Renal cortical epithelial cell (primary cell): ENCODE data around the gene A4GNT. TPM values are rescaled to one million over a fixed set of nuclear protein-coding genes. Genes with fewer than 3 reads are reported as not detected.
"Not testable (repeated sequence)": the region's sequence is repeated elsewhere in the genome, so short reads cannot be mapped to it uniquely, and the experiment has no call there.

Source experiments
- DNase-seq: peaks from one replicate; pipeline ENCODE4 v3.0.0-alpha.2; 2011; ENCODE audit warnings: low read depth
- total RNA-seq: library from RNA; depleted of rRNA; stranded (reverse); fragments of >200 nt; gene quantifications from 2 replicates; pipeline ENCODE4 v1.2.3, GENCODE V29; 2014

A4GNT gene
- total RNA-seq, 1 donor from 2014 or later, result not detected

- peak; percentile 70 for DNase-seq
Measured at GRCh38 chr3:138118612-138119422, 13.4 kb downstream of the A4GNT start.

DNA sequence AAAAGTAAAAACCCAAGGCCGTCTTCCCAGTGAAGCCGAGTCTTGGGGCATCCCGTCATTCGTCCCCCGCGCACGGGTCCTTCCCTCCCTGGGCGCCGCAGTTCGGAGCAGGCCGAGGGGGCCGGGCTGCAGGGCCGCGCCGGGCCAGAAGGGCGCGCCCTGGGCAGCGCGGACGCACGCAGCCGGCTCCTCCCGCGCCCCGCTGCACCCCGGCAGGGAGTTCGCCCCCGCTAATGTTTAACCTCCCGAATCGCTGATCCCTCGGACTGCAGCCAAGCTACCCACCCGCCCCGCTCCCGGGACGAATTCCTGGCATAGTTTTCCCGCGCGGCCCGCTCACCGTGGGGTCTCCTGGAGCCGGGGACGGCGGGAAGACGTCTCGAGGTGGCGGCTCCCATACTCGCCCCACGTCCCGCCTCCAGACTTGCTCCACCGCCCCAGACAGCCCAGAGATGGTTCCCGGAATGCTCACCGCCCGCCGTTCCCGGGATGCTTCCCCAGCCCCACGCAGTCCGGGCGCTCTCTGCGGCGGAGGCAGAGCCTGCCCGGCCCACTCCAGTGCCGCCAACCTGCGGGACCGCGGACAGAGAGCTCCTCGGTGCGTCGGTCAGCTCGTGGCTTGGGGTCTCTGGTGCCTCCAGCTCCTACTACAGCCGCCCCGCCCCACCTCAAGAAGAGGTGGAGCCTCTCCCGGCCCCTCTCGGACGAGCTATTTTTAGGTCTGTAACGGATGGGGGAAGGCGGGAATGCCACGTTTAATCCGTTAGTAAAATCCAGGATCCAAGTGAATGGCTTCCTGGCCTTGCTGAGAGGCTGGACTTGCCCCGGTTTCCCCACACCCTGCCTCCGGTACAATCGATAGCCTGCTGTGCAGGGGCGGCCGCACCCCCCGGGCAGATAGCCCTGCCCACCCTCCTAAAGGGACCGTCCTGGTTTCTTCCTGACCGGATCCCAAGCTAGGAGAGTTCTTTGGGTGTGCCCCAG lies 16.9 kb downstream of the A4GNT start, which contains the start of gene DZIP1L:
Gene DZIP1L, minus strand, starts transcription at position 621 of the 984 bp plus-strand sequence. CDS start 11,637 bp downstream, outside the sequence.
- DNase-seq, result peak; percentile 71

- DNase-seq, result peak; percentile 33
Measured at GRCh38 chr3:138114431-138114918, 17.7 kb downstream of the A4GNT start.

DNA sequence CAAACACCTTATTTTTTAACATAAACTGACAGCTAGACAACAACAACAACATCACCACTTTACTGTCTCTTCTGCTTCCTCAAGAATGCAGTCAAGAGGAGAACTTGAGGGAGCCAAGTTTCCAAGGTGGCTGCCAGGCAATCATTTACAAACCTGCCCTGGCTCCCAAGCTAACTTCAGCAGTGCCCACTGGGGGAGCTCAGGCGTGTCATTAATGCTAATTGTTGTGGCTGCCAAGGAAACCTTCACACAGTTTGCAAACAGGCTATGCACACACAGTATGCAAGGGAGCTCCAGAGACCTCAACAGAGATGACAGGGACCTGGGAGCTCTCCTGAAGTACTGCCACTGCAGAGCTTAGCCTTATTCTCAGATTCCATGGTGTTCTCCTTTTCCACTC lies 18.9 kb downstream of the A4GNT start:
- peak; percentile 98 for DNase-seq

GRCh38 chr3:138112362-138112761 lies 19.8 kb downstream of the A4GNT start:
- DNase-seq, result peak; percentile 90

- no peak for DNase-seq
Measured at GRCh38 chr3:138105598-138105997, 26.6 kb downstream of the A4GNT start.

GRCh38 chr3:138103466-138103865 lies 28.7 kb downstream of the A4GNT start:
- DNase-seq, result no peak

- not testable (repeated sequence) for DNase-seq
Measured at GRCh38 chr3:138101351-138101940, 30.7 kb downstream of the A4GNT start.

GRCh38 chr3:138099417-138099816 lies 32.8 kb downstream of the A4GNT start:
- DNase-seq, result no peak

DNA sequence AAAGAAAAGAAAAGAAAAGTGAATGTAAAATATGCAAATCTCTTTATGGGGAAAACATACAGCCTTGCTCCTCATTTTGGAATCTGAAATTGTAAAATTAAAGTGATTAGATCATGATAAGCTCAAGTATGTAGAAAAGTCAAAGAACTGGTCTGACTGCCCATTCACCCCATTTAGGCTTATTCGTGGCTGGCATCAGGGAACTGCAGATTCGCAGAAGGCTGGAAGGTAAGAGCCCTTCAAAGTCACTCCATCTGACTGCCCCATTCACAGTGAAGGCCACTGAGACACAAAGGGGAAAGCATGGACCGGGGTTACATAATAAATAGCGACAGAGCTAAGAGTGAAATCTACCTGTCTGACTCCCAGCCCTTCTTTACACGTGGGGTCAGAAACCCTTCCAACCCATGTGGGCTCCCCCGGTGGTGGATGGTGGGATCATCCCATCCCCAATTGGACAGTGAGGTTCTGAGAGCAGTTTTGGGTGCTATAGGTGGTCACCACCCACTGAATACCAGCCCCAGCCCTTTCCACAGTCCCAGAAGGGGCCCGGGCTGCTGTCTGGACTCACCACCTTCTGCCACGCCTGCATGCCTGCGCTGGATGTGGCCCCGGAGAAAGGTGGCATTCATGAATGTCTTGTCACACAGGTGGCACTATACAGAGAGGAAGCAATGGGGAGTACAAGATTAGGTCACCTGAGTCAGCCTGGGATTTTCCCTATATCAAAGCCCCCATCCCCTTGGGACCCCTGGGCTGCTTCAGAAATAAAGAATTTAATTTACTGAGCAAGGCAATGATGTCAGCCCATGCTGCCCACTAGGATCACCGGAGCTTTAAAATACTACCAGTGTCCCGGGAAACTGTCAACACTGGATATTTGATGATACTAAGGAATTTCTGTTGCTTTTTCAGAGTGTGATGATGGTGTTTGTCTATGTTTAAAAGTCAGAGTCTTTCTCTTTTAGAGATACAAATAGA lies 34.7 kb downstream of the A4GNT start:
- no peak for DNase-seq

GRCh38 chr3:138093721-138094120 lies 38.5 kb downstream of the A4GNT start:
- no peak for DNase-seq

DNA sequence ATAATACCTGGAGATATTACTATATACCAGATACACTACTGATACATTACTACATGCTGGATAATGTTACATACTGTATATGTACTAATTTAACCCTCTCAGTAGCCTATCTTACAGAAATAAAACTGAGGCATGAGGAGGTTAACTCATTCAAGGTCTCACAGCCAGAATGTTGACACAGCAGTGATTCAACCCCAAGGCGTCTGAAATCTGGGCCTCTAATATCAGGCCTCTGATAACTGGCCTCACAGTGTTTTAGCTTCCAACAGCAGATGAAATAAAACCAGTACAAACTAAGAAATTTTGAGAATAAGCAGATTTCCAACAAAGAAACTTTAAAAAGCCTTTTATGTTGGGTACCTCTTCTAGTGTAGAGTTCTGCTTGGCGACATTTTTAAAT lies 40.2 kb downstream of the A4GNT start:
- DNase-seq, result no peak

- DNase-seq, result no peak
Measured at GRCh38 chr3:138089091-138089490, 43.1 kb downstream of the A4GNT start.

DNA sequence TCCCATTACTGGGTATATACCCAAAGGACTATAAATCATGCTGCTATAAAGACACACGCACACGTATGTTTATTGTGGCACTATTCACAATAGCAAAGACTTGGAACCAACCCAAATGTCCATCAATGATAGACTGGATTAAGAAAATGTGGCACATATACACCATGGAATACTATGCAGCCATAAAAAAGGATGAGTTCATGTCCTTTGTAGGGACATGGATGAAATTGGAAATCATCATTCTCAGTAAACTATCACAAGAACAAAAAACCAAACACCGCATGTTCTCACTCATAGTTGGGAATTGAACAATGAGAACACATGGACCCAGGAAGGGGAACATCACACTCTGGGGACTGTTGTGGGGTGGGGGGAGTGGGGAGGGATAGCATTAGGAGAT lies 46.4 kb downstream of the A4GNT start:
- DNase-seq, result not testable (repeated sequence)

DNA sequence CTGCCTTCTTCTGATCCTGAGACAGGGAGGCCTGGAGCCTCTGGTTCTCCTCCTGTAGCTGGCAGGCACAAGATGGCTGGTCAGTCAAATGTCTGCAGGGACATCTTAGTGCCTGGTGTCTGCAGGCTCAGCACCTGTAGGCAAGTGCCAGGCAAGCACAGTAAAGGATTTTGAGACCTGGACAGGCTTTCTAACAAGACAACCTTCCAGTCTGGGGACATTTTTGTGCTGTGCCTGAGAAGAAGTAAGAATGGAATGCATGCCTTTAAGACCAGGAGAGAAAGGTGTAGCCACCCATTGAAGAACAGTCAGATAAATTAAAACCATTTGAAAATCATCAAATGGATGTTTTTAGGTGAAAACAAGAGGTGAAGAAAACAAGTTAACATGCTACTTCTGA lies 48.0 kb downstream of the A4GNT start:
- no peak for DNase-seq

GRCh38 chr3:138082992-138083386 lies 49.2 kb downstream of the A4GNT start:
- no peak for DNase-seq

- DNase-seq, result peak; percentile 94
Measured at GRCh38 chr3:138082085-138082991, 49.9 kb downstream of the A4GNT start.

DNA sequence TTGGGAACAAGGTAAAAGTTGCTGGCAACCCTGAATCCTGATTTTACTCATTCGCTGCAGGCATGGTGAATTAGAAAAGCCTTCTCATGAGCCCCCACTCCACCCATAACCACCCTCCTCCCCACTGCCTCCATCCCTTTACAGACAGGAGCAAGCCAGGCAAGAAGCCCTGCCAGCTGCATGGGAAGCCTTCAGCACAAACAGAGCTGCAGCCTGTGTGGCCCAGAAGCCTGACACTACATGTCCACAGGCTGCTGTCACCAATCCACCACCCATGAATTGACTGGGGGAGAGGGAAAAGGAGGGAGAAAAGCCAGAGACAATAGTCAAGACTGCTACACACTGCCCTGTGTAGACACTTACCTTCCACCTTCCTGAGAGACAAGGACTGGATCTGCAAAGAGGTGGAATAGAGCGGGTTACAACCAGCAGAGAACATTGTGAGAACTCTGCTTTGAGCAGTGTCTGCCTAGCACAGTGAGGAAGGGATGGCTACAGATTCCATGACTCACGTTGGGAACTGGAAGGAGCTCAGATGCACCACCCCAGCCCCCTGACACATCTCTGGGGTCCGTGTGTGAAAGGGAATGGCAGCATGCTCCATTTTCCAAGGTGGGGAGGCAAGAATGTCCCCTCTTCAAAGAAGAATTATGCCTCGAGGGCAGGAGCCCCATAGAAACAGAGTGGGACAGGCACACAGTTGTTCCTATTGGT lies 50.7 kb downstream of the A4GNT start:
- peak; percentile 23 for DNase-seq

GRCh38 chr3:138079901-138080300 lies 52.3 kb downstream of the A4GNT start:
- DNase-seq, result no peak
